OCI-LY1 (cell line): ENCODE measurements around the gene MGST3.

Experiments used
- H2AFZ ChIP-seq: fragments of 200-600 bp; sonication (generic), shearing (Covaris generic); 2 replicates; pipeline ENCODE4 v1.6.0; 2014; ENCODE audit warnings: antibody characterized with exemption, mild to moderate bottlenecking, low read length
- H3F3A ChIP-seq: fragments of 200-600 bp; sonication (generic), shearing (Covaris generic); 2 replicates; pipeline ENCODE4 v1.6.0; 2014; ENCODE audit warnings: mild to moderate bottlenecking, antibody characterized with exemption, low read length, moderate library complexity; ENCODE audit not compliant: insufficient read depth
- H3K27ac ChIP-seq: fragments of 200-600 bp; sonication (generic); 2 replicates; pipeline ENCODE4 v1.5.1; 2014; ENCODE audit warnings: low read length, mixed run types, mild to moderate bottlenecking, low read depth; ENCODE audit not compliant: poor library complexity, severe bottlenecking
- H3K27me3 ChIP-seq: fragments of 200-600 bp; sonication (generic); 2 replicates; pipeline ENCODE4 v1.6.0; 2014; ENCODE audit warnings: antibody characterized with exemption, mild to moderate bottlenecking, low read length, moderate library complexity; ENCODE audit not compliant: insufficient read depth
- H3K36me3 ChIP-seq: fragments of 200-600 bp; sonication (generic); 2 replicates; pipeline ENCODE4 v1.6.1; 2014; ENCODE audit warnings: mild to moderate bottlenecking, antibody characterized with exemption, low read length, moderate library complexity, mixed read lengths; ENCODE audit not compliant: insufficient read depth
- H3K4me1 ChIP-seq: fragments of 200-600 bp; sonication (generic); 2 replicates; pipeline ENCODE4 v1.5.1; 2014; ENCODE audit warnings: mild to moderate bottlenecking, low read length, moderate library complexity; ENCODE audit not compliant: insufficient read depth, severe bottlenecking
- H3K4me2 ChIP-seq: fragments of 200-600 bp; sonication (generic), shearing (Covaris generic); 2 replicates; pipeline ENCODE4 v1.6.1; 2014; ENCODE audit warnings: low read length
- H3K4me3 ChIP-seq: fragments of 200-600 bp; sonication (generic); 2 replicates; pipeline ENCODE4 v1.5.1; 2014; ENCODE audit warnings: low read length, low read depth, mild to moderate bottlenecking, mixed read lengths; ENCODE audit not compliant: poor library complexity, severe bottlenecking
- H3K79me2 ChIP-seq: fragments of 200-600 bp; shearing (Covaris generic); 2 replicates; pipeline ENCODE4 v1.6.1; 2016; ENCODE audit warnings: mixed run types, low read length, mixed read lengths; ENCODE audit not compliant: insufficient read depth
- H3K9ac ChIP-seq: fragments of 200-600 bp; sonication (generic), shearing (Covaris generic); 2 replicates; pipeline ENCODE4 v1.6.1; 2014; ENCODE audit warnings: mild to moderate bottlenecking, low read length, mixed read lengths
- H3K9me2 ChIP-seq: fragments of 200-600 bp; sonication (generic), shearing (Covaris generic); 2 replicates; pipeline ENCODE4 v1.6.1; 2014; ENCODE audit warnings: low read depth, mild to moderate bottlenecking, low read length, mixed read lengths
- H3K9me3 ChIP-seq: fragments of 200-600 bp; shearing (Covaris generic); 2 replicates; pipeline ENCODE4 v1.6.1; 2014; ENCODE audit warnings: low read length, mixed read lengths
- H4K20me1 ChIP-seq: fragments of 200-600 bp; sonication (generic), shearing (Covaris generic); 2 replicates; pipeline ENCODE4 v1.6.0; 2016; ENCODE audit warnings: mild to moderate bottlenecking, low read length; ENCODE audit not compliant: insufficient read depth
- EZH2 ChIP-seq: fragments of 200-600 bp; sonication (generic), shearing (Covaris generic); IDR thresholded peaks from 2 replicates; pipeline ENCODE4 v1.8.0; 2017; ENCODE audit warnings: borderline replicate concordance, mixed run types, mild to moderate bottlenecking, antibody characterized with exemption, low read length, moderate library complexity, mixed read lengths
- TF ChIP-seq, protein P1 (sequence below): fragments of 200-600 bp; sonication (generic), shearing (Covaris generic); IDR thresholded peaks from 2 replicates; pipeline ENCODE4 v1.5.1; 2017; ENCODE audit warnings: mild to moderate bottlenecking, antibody characterized with exemption, low read length, moderate library complexity, mixed read lengths

MGST3 gene

DNA sequence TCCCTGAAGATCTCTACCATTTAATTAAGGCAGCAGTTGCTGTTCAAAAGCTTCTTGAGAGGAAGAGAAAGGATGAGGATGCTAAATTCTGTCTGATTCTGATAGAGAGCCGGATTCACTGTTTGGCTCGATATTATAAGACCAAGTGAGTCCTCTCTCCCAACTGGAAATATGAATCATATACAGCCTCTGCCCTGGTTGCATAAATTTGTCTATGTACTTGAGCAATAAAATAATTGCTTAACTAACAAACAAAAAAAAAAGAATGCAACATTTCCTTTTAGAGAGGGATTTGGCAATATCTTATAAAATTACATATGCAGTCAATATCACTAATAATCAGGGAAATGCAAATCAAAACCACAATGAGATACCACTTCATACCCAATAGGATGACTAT, 40.5 kb downstream of the MGST3 start:
- Histone ChIP-seq H3K4me2 (no peak overlapping the region), H3K4me3 (no peak overlapping the region), H3F3A (no peaks in the 10 kb centered on the region), H3K9ac (no peak overlapping the region), H3K79me2 (no peaks in the 10 kb centered on the region), H3K36me3 (peaks cover 69% of the 10 kb centered on the region), H3K4me1 (no peaks in the 10 kb centered on the region), H4K20me1 (no peaks in the 10 kb centered on the region), H3K9me3 (no peaks in the 10 kb centered on the region), H3K27ac (no peak overlapping the region), H3K9me2 (no peaks in the 10 kb centered on the region), H3K27me3 (no peaks in the 10 kb centered on the region), H2AFZ (no peak overlapping the region)
- TF ChIP-seq, protein P1, sequence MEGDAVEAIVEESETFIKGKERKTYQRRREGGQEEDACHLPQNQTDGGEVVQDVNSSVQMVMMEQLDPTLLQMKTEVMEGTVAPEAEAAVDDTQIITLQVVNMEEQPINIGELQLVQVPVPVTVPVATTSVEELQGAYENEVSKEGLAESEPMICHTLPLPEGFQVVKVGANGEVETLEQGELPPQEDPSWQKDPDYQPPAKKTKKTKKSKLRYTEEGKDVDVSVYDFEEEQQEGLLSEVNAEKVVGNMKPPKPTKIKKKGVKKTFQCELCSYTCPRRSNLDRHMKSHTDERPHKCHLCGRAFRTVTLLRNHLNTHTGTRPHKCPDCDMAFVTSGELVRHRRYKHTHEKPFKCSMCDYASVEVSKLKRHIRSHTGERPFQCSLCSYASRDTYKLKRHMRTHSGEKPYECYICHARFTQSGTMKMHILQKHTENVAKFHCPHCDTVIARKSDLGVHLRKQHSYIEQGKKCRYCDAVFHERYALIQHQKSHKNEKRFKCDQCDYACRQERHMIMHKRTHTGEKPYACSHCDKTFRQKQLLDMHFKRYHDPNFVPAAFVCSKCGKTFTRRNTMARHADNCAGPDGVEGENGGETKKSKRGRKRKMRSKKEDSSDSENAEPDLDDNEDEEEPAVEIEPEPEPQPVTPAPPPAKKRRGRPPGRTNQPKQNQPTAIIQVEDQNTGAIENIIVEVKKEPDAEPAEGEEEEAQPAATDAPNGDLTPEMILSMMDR, result no peak
- TF ChIP-seq EZH2, result no peak

DNA sequence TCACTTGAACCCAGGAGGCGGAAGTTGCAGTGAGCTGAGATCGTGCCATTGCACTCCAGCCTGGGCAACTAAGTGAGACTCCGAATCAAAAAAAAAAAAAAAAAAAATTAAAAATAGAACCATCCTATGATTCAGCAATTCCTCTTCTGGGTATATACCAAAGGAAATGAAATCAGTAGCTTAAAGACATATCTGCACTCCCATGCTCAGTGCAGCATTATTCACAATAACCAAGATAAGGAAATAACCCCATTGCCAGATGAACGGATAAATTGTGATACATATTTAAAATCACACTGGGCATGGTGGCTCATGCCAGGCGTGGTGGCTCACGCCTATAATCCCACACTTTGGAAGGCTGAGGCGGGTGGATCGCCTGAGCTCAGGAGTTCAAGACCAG, 43.6 kb downstream of the MGST3 start:
- H3F3A ChIP-seq, result no peaks in the 10 kb centered on the region
- no peak overlapping the region for H3K9ac ChIP-seq
- no peaks in the 10 kb centered on the region for H3K9me2 ChIP-seq
- no peaks in the 10 kb centered on the region for H4K20me1 ChIP-seq
- no peaks in the 10 kb centered on the region for H3K4me1 ChIP-seq
- H3K79me2 ChIP-seq, result no peaks in the 10 kb centered on the region
- H3K4me2 ChIP-seq, result no peak overlapping the region
- H3K4me3 ChIP-seq, result no peak overlapping the region
- no peak overlapping the region for H3K27ac ChIP-seq
- TF ChIP-seq, protein P1, result no peak
- no peak for TF ChIP-seq EZH2
- H3K36me3 ChIP-seq, result peaks cover 64% of the 10 kb centered on the region
- H3K27me3 ChIP-seq, result no peaks in the 10 kb centered on the region
- no peaks in the 10 kb centered on the region for H3K9me3 ChIP-seq
- H2AFZ ChIP-seq, result no peak overlapping the region

DNA sequence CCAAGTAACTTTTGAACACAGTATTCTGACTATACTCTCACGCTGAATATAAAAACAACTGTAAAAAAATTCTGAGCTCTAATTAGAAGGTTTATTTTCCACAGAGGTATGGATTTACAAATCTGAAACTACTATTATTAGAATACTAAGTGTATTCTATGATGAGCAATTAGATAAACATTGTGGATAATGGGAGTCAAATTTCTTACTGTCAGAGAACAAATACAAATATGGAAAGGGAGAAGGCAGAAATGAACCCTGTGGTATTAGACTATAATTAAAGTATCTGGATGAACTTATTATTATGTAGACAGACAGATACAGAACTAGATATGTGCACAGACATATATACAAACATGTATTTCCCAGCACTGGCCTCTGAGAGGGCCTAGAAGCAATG, 44.8 kb downstream of the MGST3 start:
- no peak overlapping the region for H3K9ac ChIP-seq
- H3K9me3 ChIP-seq, result no peaks in the 10 kb centered on the region
- H3K27me3 ChIP-seq, result no peaks in the 10 kb centered on the region
- H3K9me2 ChIP-seq, result no peaks in the 10 kb centered on the region
- H3K4me1 ChIP-seq, result no peaks in the 10 kb centered on the region
- no peak overlapping the region for H2AFZ ChIP-seq
- TF ChIP-seq, protein P1, result no peak
- H3K4me3 ChIP-seq, result no peak overlapping the region
- H3F3A ChIP-seq, result no peaks in the 10 kb centered on the region
- H3K79me2 ChIP-seq, result no peaks in the 10 kb centered on the region
- H3K4me2 ChIP-seq, result no peak overlapping the region
- H3K27ac ChIP-seq, result no peak overlapping the region
- no peaks in the 10 kb centered on the region for H4K20me1 ChIP-seq
- H3K36me3 ChIP-seq, result peaks cover 70% of the 10 kb centered on the region
